Uterus (tissue), 2 donors: ENCODE results near the gene LMAN2.

Source experiments
- POLR2A ChIP-seq, 2 donors: fragments of 450-650 bp; IDR thresholded peaks; one replicate each; pipeline ENCODE4 v1.6.1; 2016; ENCODE audit warnings: antibody characterized with exemption in 2 of 2, mild to moderate bottlenecking in 1 of 2, moderate library complexity in 1 of 2
- TF ChIP-seq, protein P1 (sequence below), 4 experiments: fragments of 200-600 bp in 2 of 4; fragments of 450-650 bp in 2 of 4; sonication (generic) in 2 of 4; IDR thresholded peaks; one replicate each; pipeline ENCODE4 v1.5.1; 2016 to 2019; ENCODE audit warnings: antibody characterized with exemption in 4 of 4, mild to moderate bottlenecking in 2 of 4, moderate library complexity in 1 of 4

DNA sequence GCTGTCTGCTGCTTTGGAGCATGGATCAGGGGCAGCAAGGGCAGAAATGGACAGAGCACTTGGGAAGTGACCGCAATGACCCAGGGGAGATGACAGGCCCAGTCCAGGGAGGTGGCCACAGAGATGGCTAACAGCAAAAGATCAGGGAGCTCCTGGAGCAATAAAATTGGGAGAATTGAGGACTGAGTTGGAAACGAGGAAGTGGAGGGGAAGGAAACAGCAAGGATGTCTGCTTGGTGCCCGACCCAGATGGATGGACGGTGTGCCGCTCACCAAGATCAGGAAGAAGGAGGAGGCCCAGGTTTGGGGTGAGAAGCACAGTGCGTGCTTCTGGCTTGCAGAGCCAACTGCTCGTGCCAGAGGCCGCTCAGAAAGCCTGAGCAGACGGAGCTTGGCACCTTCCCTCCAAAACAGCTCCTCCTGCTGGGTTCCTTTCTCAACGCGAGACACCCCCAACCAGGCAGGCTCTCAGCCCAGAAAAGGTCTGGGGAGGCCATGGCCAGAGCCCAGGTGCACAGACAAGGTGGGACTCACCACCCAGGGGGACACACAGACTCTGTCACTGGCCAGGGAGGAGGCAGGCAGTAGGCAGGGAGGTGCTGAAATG lies 31.1 kb upstream of the LMAN2 start:
- TF ChIP-seq POLR2A (IDR thresholded peaks at IDR 0.05): no peak
- TF ChIP-seq, protein P1, sequence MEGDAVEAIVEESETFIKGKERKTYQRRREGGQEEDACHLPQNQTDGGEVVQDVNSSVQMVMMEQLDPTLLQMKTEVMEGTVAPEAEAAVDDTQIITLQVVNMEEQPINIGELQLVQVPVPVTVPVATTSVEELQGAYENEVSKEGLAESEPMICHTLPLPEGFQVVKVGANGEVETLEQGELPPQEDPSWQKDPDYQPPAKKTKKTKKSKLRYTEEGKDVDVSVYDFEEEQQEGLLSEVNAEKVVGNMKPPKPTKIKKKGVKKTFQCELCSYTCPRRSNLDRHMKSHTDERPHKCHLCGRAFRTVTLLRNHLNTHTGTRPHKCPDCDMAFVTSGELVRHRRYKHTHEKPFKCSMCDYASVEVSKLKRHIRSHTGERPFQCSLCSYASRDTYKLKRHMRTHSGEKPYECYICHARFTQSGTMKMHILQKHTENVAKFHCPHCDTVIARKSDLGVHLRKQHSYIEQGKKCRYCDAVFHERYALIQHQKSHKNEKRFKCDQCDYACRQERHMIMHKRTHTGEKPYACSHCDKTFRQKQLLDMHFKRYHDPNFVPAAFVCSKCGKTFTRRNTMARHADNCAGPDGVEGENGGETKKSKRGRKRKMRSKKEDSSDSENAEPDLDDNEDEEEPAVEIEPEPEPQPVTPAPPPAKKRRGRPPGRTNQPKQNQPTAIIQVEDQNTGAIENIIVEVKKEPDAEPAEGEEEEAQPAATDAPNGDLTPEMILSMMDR (IDR thresholded peaks at IDR 0.05): peak in 1 of 4 experiments; percentile 8
